ENCODE results near the gene LSM3. TPM values are rescaled to one million over a fixed set of nuclear protein-coding genes. Genes with fewer than 3 reads are reported as not detected.

Gene LSM3
- total and polyA plus RNA-seq, 12 donors, result 4.1 to 25.8 (median 9.5) TPM

GRCh38 chr3:14133876-14134275, 44.7 kb upstream of the LSM3 start:
- peak in 1 of 7 donors; percentile 33 for DNase-seq
- 93 to 100% (median 97%) methylated on average over 1 to 5 of the region's 5 CpGs for WGBS, 4 donors
- Histone ChIP-seq H3K27me3 (no peaks in the 10 kb centered on the region), H3K4me3 (no peak overlapping the region), H3K4me1 (replicated peaks in 1 of 2) (peaks cover 0 to 11% of the 10 kb centered on the region in 2 donors), H3K9me3 (replicated peaks in 1 of 3) (no peaks in the 10 kb centered on the region), H3K36me3 (replicated peaks in 1 of 2) (peaks cover 0 to 90% of the 10 kb centered on the region in 2 donors), H3K27ac (peak overlapping the region in 2 of 5 donors; percentile 18 to 44)
- intact Hi-C loops (cut with DNase I), result no loop called here
- TF ChIP-seq POLR2A (IDR thresholded peaks at IDR 0.05) (no peak), CTCF (IDR thresholded peaks at IDR 0.05) (no peak)

DNA sequence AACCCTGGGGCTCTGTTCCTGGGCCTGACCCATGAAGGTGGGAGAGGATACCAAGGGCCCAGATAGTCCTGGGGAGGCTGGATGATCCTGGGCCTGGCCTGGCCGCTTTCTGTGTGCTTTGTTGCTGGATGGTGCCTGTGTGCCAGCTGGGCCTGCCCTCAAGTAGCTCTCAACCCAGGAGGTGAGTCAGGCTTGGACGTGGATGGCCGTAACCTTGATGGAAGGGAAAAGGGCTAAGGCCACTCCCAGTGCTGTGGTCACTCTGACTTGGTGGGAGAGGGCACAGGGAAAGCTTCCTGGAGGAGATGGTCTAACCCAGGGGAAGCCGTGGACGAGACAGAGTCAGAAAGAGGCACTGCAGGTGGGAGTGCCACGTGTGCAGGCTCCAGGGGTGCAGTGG, 44.3 kb upstream of the LSM3 start:
- H3K27me3 ChIP-seq, result no peaks in the 10 kb centered on the region
- H3K4me3 ChIP-seq, result no peak overlapping the region
- peaks cover 0 to 94% of the 10 kb centered on the region in 2 donors for H3K36me3 ChIP-seq (replicated peaks in 1 of 2)
- H3K9me3 ChIP-seq (replicated peaks in 1 of 3), result no peaks in the 10 kb centered on the region
- no peak for TF ChIP-seq POLR2A (IDR thresholded peaks at IDR 0.05)
- no peak for TF ChIP-seq CTCF (IDR thresholded peaks at IDR 0.05)
- 60 to 82% (median 74%) methylated on average over 5 to 6 of the region's 6 CpGs for WGBS, 4 donors
- peak in 5 of 7 donors; percentile 51 to 68 (median 53) for DNase-seq
- peaks cover 0 to 11% of the 10 kb centered on the region in 2 donors for H3K4me1 ChIP-seq (replicated peaks in 1 of 2)
- peak overlapping the region in 2 of 5 donors; percentile 18 to 44 for H3K27ac ChIP-seq
- intact Hi-C loops (cut with DNase I), result no loop called here

DNA sequence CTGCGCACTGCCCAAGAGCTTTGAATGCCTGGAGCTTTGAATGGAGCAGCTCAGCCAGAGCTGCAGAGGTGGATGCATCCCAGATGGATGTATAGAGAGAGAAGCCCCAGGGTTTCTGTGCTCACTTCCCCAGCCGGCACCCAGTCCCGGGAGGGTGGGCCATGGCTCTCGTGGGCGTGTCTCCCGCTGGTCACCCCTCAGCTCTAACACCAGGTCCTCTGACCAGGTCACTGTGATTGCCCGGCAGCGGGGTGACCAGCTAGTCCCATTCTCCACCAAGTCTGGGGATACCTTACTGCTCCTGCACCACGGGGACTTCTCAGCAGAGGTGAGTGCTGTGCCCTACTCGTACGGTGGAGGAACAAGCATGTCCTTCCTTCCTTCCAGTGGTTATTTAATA, 43.0 kb upstream of the LSM3 start:
- 79 to 95% (median 88%) methylated on average over 8 to 11 of the region's 11 CpGs for WGBS, 4 donors
- no peak for TF ChIP-seq POLR2A (IDR thresholded peaks at IDR 0.05)
- no peak for TF ChIP-seq CTCF (IDR thresholded peaks at IDR 0.05)
- intact Hi-C loops (cut with DNase I), result no loop called here

GRCh38 chr3:14137004-14137403, 41.6 kb upstream of the LSM3 start:
- intact Hi-C loops (cut with DNase I), result no loop called here
- Histone ChIP-seq H3K4me1 (replicated peaks in 1 of 2) (peaks cover 0 to 11% of the 10 kb centered on the region in 2 donors), H3K4me3 (no peak overlapping the region), H3K36me3 (replicated peaks in 1 of 2) (peaks cover 0 to 93% of the 10 kb centered on the region in 2 donors), H3K27ac (peak overlapping the region in 2 of 5 donors; percentile 33 to 37), H3K27me3 (no peaks in the 10 kb centered on the region), H3K9me3 (replicated peaks in 1 of 3) (no peaks in the 10 kb centered on the region)
- TF ChIP-seq CTCF (IDR thresholded peaks at IDR 0.05), result no peak
- no peak for TF ChIP-seq POLR2A (IDR thresholded peaks at IDR 0.05)
- peak in 5 of 7 donors; percentile 44 to 66 (median 59) for DNase-seq
- 53 to 83% (median 77%) methylated on average over 3 of the region's 3 CpGs; no CpG with 5 or more reads in 1 of the 4 donors for WGBS, 4 donors

More for the DNA sequence above, 43.0 kb upstream of the LSM3 start:
- no peaks in the 10 kb centered on the region for H3K27me3 ChIP-seq
- H3K36me3 ChIP-seq (replicated peaks in 1 of 2), result peaks cover 0 to 94% of the 10 kb centered on the region in 2 donors
- no peak overlapping the region for H3K27ac ChIP-seq
- no peak for DNase-seq
- H3K4me3 ChIP-seq, result no peak overlapping the region
- H3K4me1 ChIP-seq (replicated peaks in 1 of 2), result peaks cover 0 to 11% of the 10 kb centered on the region in 2 donors
- H3K9me3 ChIP-seq (replicated peaks in 1 of 3), result no peaks in the 10 kb centered on the region

Measured in adrenal gland (tissue), 12 donors.